EH (cell line): ENCODE results near the gene VPS33B.
"Not testable (repeated sequence)": the region's sequence is repeated elsewhere in the genome, so short reads cannot be mapped to it uniquely, and the experiment has no call there.

ENCODE experiments used
- DNase-seq: peaks from one replicate; pipeline ENCODE4 v3.0.0-alpha.2; 2015; ENCODE audit warnings: low read depth

The VPS33B gene

DNA sequence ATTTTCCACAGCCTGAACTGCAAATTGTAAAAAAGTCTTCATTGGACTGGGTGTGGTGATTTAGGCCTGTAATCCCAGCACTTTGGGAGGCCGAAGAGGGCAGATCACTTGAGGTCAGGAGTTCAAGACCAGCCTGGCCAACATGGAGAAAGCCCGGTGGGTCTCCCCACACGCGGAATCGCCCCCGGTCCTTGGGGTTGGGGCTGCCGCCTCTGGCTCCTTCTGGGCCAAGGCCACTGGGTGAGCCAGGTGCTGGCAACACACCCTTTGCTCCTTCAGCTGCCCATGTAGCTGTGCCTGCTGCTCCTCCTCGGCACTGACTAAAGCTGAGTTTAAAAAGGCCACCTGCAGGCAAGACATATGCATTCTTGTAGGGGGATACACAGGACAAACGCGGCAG, 9.4 kb upstream of the VPS33B start:
- no peak for DNase-seq

DNA sequence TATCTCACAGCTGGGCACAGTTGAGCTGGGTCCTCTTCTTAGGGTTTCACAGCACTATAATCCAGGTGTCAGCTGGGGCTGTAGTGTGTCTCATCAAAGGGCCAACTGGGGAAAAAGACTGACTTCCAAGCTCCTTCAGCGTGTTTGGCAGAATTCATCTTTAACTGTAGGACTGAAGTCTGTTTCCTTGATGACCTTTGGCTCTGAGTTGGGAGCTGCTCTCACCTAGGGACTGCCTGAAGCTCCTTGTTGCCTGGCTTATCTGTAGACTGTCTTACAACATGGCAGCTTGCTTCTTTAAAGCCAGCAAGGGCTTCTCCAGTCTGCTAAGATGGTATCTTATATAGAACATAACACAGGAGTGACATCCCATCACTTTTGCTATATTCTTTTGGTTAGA, 5.3 kb upstream of the VPS33B start:
- DNase-seq: no peak

- no peak for DNase-seq
Measured at GRCh38 chr15:91023720-91024119, 1.3 kb upstream of the VPS33B start.

GRCh38 chr15:91022832-91023129, 387 bp upstream of the VPS33B start:
- DNase-seq: no peak

- peak; percentile 55 for DNase-seq
Measured at GRCh38 chr15:91021516-91022074, 799 bp downstream of the VPS33B start.

DNA sequence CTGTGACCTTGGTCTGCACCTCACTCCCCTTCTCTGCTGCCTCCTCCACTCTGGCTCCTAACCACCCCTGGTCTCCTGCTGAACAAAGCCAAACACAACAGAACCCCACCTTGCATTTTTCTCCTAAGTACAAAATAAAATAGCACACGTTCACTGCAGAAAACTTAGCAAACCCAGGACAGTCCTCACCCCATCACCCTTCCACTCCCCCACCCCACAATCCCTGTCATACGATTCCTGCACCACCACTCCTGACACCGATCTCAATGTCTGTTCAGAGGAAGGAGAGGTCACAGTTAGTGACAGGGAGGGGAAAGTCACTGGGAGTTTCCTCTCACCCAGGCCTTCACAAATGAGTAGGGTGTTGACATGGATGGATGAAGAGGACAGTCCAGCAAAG, 4.2 kb downstream of the VPS33B start:
- DNase-seq: no peak

- no peak for DNase-seq
Measured at GRCh38 chr15:91017716-91018115, 4.7 kb downstream of the VPS33B start.

DNA sequence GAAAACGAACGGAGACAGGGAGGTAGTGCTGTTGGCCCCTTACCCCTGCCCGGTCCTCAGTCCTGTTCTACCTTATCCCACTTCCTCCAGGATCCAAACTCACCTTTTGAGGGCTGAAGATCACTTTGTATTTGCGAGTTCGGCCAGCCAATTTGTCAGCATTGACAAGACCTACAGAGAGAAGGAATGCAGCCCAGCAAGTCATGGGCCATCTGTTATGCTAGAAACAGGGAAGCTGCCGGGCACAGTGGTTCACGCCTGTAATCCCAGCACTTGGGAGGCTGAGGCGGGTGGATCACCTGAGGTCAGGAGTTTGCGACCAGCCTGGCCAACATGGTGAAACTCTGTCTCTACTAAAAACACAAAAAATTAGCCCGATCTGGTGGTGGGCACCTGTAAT, 8.7 kb downstream of the VPS33B start:
- DNase-seq: not testable (repeated sequence)

GRCh38 chr15:91007266-91007665, 15.1 kb downstream of the VPS33B start:
- no peak for DNase-seq

DNA sequence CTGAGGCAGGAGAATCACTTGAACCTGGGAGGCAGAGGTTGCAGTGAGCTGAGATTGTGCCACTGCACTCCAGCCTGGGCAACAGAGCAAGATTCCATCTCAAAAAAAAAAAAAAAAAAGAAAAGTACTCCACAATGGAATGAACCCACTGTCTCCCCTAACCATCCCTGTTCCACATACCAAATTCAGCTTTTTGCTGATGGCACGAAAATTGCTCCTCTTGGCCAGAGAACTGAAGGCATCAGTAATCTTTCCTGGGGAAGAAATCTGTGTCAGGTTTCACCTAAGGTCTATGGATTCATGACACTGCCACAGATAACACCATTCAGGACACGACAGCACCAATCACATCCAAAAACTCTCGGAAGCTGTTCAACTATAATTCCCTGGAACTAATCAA, 21.2 kb downstream of the VPS33B start:
- no peak for DNase-seq

DNA sequence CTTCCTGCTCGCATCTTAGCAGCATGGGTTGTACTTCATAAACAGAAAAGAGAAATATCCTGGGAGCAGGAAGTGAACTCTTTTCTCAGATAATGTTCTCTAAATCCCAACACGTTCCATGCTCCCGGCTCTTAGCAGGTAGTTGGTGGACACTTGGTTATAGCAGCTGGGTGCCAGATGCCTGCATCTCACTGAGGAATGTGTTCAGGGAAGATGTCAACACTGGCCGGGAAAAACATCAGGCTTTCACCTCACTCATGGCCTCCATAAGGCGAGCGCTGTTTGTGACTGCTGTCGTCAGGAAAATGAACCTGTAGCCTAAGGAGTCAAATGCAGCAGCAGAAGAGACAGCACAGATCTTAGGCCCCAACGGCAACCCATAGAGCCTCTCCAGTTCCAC, 23.7 kb downstream of the VPS33B start:
- no peak for DNase-seq

GRCh38 chr15:90994417-90995311, 27.7 kb downstream of the VPS33B start, which contains the start of gene PRC1:
PRC1 (minus strand) TSS chr15:90994535; CDS start chr15:90994417, 118 bp downstream.
- DNase-seq: peak; percentile 98

- peak; percentile 17 for DNase-seq
Measured at GRCh38 chr15:90994059-90994416, 28.4 kb downstream of the VPS33B start.

GRCh38 chr15:90991587-90992285, 30.7 kb downstream of the VPS33B start:
- peak; percentile 20 for DNase-seq

DNA sequence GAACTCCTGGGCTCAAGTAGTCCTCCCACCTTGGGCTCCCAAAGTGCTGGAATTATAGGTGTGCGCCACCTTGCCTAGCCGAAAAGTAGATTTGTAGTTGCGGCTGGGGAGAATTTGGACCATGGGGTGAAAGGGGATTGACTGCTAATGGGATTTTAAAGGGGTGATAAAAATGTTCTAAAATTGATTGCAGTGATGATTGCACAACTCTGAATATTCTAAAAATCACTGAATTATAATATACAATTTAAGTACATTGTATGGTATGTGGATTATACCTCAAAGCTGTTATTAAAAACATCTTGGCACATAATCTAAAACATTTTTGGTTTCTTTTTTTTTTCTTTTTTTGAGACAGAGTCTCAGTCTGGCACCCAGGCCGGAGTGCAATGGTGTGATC, 31.9 kb downstream of the VPS33B start:
- DNase-seq: no peak

DNA sequence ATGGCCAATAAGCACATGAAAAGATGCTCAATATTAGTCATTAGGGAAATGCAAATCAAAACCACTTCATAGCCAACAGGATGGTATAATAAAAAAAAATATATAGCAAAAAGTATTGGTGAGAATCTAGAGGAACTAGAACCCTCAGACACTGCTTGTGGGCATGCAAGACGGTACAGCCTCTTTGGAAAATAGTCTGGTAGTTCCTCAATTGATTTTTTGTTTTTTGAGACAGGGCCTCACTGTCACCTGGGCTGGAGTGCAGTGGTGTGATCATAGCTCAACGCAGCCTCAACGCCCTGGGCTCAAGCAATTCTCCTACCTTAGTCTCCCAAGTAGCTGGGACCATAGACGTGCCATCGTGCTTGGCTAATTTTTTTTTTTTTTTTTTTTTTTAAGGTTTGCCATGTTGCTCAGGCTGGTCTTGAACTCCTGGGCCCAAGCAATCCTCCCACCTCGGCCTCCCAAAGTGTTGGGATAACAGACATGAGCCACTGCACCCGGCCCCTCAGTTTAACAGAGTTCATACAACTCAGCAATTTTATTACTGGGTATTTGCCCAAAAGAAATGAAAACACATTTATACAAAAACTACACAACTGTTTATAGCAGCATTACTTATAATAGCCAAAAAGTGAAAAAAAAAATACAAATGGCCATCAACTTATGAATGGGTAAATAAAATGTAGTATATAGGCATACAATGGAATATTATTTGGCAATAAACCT, 33.2 kb downstream of the VPS33B start:
- no peak for DNase-seq

DNA sequence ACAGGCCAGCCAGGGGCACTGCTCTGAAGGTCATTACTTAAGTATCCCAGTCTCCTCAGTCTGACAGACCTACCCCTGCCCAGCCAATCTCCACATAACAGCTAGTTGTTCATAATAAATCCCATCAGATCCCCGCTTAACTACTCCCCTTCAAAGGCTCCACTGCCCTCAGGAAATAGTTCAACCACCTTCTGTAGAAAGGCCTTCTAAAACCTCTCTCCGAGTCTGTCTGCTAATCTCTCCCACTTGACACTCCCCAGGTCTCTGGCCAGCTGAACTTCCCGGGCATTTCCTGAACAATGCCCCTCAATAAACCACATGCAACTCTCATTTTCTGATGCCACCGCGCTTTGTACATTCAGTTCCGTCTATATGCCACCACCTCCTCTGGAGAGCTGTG, 34.1 kb downstream of the VPS33B start:
- DNase-seq: peak; percentile 23

GRCh38 chr15:90987561-90988141, 34.7 kb downstream of the VPS33B start:
- DNase-seq: peak; percentile 28

GRCh38 chr15:90986790-90987507, 35.4 kb downstream of the VPS33B start:
- DNase-seq: no peak

- peak; percentile 44 for DNase-seq
Measured at GRCh38 chr15:90982135-90982534, 40.3 kb downstream of the VPS33B start.

DNA sequence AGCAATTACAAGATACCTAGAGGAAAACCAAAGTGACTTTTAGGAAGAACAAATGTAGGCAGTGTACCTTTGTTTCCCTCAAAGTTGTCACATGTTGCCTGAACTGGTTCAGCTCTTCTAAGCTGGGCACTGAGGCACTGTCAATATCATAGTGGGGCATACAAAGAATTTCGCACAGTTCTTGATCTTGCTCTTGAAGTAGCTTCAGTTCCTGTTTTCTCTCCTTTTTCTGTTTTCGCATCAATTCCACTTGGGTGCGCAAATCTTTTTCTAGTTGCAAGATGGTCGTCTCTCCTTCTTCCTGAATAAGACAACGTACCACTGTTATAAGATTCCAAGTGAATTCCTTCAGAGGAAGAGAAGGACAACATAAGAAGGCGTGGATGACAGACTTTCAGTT, 40.7 kb downstream of the VPS33B start:
- DNase-seq: no peak

DNA sequence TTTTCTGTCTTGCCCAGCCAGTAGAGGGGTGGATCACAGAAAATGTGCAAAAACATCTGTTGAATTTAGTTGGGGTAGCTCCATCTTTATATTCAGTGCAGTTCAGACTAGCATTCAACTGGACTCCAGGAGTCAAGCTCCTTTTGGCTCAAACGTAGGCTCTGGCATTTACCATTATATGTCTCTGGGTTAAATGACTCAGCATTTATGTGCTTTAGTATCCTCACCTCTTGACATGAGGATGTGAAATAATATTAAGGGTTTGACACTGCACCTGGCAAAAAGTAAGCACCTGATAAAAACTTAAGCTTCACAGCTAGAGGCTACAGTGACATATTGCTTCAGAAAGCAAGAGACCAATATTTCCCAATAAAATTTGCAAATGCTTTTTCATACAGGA, 42.8 kb downstream of the VPS33B start:
- DNase-seq: no peak
